Esophagus squamous epithelium (tissue), 4 donors: ENCODE results near the gene RFX6.

ENCODE experiments used
- CTCF ChIP-seq, 6 experiments: fragments of 450-650 bp in 4 of 6; fragments of 200-600 bp in 2 of 6; sonication (generic) in 2 of 6; IDR thresholded peaks; one replicate each; pipeline ENCODE4 v1.5.1; 2016 to 2019; ENCODE audit warnings: antibody characterized with exemption in 6 of 6, mild to moderate bottlenecking in 4 of 6, moderate library complexity in 4 of 6
- POLR2A ChIP-seq, 4 donors: fragments of 450-650 bp; IDR thresholded peaks; one replicate each; pipeline ENCODE4 v1.6.1; 2017; ENCODE audit warnings: antibody characterized with exemption in 4 of 4, mild to moderate bottlenecking in 4 of 4, moderate library complexity in 3 of 4

- TF ChIP-seq CTCF (IDR thresholded peaks at IDR 0.05) (no peak), POLR2A (IDR thresholded peaks at IDR 0.05) (no peak)
Observed at GRCh38 chr6:116883005-116883404, 6.0 kb downstream of the RFX6 start.
